ENCODE data around the gene NTSR1.

The NTSR1 gene

GRCh38 chr20:62752671-62753501, 44.2 kb downstream of the NTSR1 start:
- H3K9ac ChIP-seq (ENCODE audit: low read depth, low read length, poor library complexity, severe bottlenecking) = no peak overlapping the region
- H3F3A ChIP-seq (ENCODE audit: low read depth) = no peaks in the 10 kb centered on the region
- no peaks in the 10 kb centered on the region for H3K4me1 ChIP-seq (ENCODE audit: insufficient read depth, low read length, poor library complexity, severe bottlenecking)
- no peaks in the 10 kb centered on the region for H3K27me3 ChIP-seq (ENCODE audit: insufficient read depth, low read length, poor library complexity, severe bottlenecking)
- no peaks in the 10 kb centered on the region for H3K9me2 ChIP-seq (replicated peaks; ENCODE audit: low read depth, low read length)
- H3K4me3 ChIP-seq (ENCODE audit: low read length, poor library complexity, severe bottlenecking) = no peak overlapping the region
- H3K4me2 ChIP-seq (ENCODE audit: low read depth, low read length, poor library complexity, severe bottlenecking) = no peak overlapping the region
- no peak for TF ChIP-seq EZH2phosphoT487 (IDR thresholded peaks at IDR 0.05; ENCODE audit: borderline replicate concordance)
- TF ChIP-seq, protein P1, sequence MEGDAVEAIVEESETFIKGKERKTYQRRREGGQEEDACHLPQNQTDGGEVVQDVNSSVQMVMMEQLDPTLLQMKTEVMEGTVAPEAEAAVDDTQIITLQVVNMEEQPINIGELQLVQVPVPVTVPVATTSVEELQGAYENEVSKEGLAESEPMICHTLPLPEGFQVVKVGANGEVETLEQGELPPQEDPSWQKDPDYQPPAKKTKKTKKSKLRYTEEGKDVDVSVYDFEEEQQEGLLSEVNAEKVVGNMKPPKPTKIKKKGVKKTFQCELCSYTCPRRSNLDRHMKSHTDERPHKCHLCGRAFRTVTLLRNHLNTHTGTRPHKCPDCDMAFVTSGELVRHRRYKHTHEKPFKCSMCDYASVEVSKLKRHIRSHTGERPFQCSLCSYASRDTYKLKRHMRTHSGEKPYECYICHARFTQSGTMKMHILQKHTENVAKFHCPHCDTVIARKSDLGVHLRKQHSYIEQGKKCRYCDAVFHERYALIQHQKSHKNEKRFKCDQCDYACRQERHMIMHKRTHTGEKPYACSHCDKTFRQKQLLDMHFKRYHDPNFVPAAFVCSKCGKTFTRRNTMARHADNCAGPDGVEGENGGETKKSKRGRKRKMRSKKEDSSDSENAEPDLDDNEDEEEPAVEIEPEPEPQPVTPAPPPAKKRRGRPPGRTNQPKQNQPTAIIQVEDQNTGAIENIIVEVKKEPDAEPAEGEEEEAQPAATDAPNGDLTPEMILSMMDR (conservative IDR thresholded peaks at IDR 0.05; ENCODE audit: low read length) = no peak
- no peaks in the 10 kb centered on the region for H4K20me1 ChIP-seq (ENCODE audit: insufficient read depth, low read length, poor library complexity, severe bottlenecking)
- no peaks in the 10 kb centered on the region for H3K79me2 ChIP-seq (ENCODE audit: insufficient read depth, low read length)
- H3K9me3 ChIP-seq (ENCODE audit: insufficient read depth, low read depth, low read length) = no peaks in the 10 kb centered on the region
- H3K36me3 ChIP-seq (ENCODE audit: insufficient read depth, low read length) = no peaks in the 10 kb centered on the region
- H2AFZ ChIP-seq (ENCODE audit: low read length) = no peak overlapping the region

GRCh38 chr20:62753626-62754025, 45.0 kb downstream of the NTSR1 start:
- no peaks in the 10 kb centered on the region for H3K4me1 ChIP-seq (ENCODE audit: insufficient read depth, low read length, poor library complexity, severe bottlenecking)
- TF ChIP-seq, protein P1 (conservative IDR thresholded peaks at IDR 0.05; ENCODE audit: low read length) = no peak
- TF ChIP-seq EZH2phosphoT487 (IDR thresholded peaks at IDR 0.05; ENCODE audit: borderline replicate concordance) = no peak
- H3K79me2 ChIP-seq (ENCODE audit: insufficient read depth, low read length) = no peaks in the 10 kb centered on the region

DNA sequence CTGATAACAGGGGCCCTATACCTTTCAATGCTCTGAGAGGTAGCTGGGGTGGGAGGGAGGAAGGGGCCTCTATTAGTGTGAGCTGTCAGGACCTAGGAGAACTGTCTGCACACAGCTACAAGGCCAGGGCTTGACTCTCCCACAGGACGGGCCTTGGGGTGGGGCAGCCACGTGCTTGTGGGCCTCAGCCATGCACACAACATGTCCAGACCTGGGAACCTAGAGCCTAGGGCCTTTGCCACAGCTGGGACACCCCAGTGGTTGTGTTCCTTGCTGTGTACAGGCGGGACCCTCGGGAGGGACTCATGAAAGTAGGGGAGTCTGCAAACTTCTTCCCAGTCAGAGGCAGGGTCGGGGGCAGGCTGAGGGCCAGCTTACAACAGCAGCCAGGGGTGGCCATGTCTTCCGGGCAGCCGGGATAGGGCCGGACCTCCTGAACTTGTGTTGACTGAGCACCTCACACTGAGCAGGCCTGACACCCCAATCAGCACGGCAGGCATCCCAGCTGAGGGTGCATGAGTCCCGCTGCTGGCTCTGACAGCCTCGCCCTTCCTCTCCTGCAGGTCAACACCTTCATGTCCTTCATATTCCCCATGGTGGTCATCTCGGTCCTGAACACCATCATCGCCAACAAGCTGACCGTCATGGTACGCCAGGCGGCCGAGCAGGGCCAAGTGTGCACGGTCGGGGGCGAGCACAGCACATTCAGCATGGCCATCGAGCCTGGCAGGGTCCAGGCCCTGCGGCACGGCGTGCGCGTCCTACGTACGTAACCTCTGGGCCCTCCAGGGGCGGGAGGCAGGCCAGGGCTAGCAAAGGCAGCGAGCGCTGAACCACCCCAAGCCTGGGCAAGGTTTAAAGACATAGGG, 45.7 kb downstream of the NTSR1 start:
- H2AFZ ChIP-seq (ENCODE audit: low read length) = no peak overlapping the region
- H3K4me2 ChIP-seq (ENCODE audit: low read depth, low read length, poor library complexity, severe bottlenecking) = no peak overlapping the region
- no peak for TF ChIP-seq EZH2phosphoT487 (IDR thresholded peaks at IDR 0.05; ENCODE audit: borderline replicate concordance)
- TF ChIP-seq, protein P1 (conservative IDR thresholded peaks at IDR 0.05; ENCODE audit: low read length) = no peak
- no peaks in the 10 kb centered on the region for H3K79me2 ChIP-seq (ENCODE audit: insufficient read depth, low read length)
- no peak overlapping the region for H3K9ac ChIP-seq (ENCODE audit: low read depth, low read length, poor library complexity, severe bottlenecking)
- no peak overlapping the region for H3K4me3 ChIP-seq (ENCODE audit: low read length, poor library complexity, severe bottlenecking)
- H3K36me3 ChIP-seq (ENCODE audit: insufficient read depth, low read length) = no peaks in the 10 kb centered on the region
- no peaks in the 10 kb centered on the region for H3K9me3 ChIP-seq (ENCODE audit: insufficient read depth, low read depth, low read length)
- no peaks in the 10 kb centered on the region for H4K20me1 ChIP-seq (ENCODE audit: insufficient read depth, low read length, poor library complexity, severe bottlenecking)
- no peaks in the 10 kb centered on the region for H3K9me2 ChIP-seq (replicated peaks; ENCODE audit: low read depth, low read length)
- no peaks in the 10 kb centered on the region for H3K27me3 ChIP-seq (ENCODE audit: insufficient read depth, low read length, poor library complexity, severe bottlenecking)
- H3F3A ChIP-seq (ENCODE audit: low read depth) = no peaks in the 10 kb centered on the region
- H3K4me1 ChIP-seq (ENCODE audit: insufficient read depth, low read length, poor library complexity, severe bottlenecking) = no peaks in the 10 kb centered on the region

More at GRCh38 chr20:62753626-62754025, 45.0 kb downstream of the NTSR1 start:
- no peaks in the 10 kb centered on the region for H3K27me3 ChIP-seq (ENCODE audit: insufficient read depth, low read length, poor library complexity, severe bottlenecking)
- no peak overlapping the region for H3K4me3 ChIP-seq (ENCODE audit: low read length, poor library complexity, severe bottlenecking)
- no peak overlapping the region for H3K9ac ChIP-seq (ENCODE audit: low read depth, low read length, poor library complexity, severe bottlenecking)
- H4K20me1 ChIP-seq (ENCODE audit: insufficient read depth, low read length, poor library complexity, severe bottlenecking) = no peaks in the 10 kb centered on the region
- no peaks in the 10 kb centered on the region for H3K9me3 ChIP-seq (ENCODE audit: insufficient read depth, low read depth, low read length)
- H3K36me3 ChIP-seq (ENCODE audit: insufficient read depth, low read length) = no peaks in the 10 kb centered on the region
- no peak overlapping the region for H2AFZ ChIP-seq (ENCODE audit: low read length)
- no peaks in the 10 kb centered on the region for H3F3A ChIP-seq (ENCODE audit: low read depth)
- no peaks in the 10 kb centered on the region for H3K9me2 ChIP-seq (replicated peaks; ENCODE audit: low read depth, low read length)
- no peak overlapping the region for H3K4me2 ChIP-seq (ENCODE audit: low read depth, low read length, poor library complexity, severe bottlenecking)

Data from Loucy (cell line).